H1 (cell line): ENCODE data around the gene CFAP97D1. TPM values are rescaled to one million over a fixed set of nuclear protein-coding genes. Genes with fewer than 3 reads are reported as not detected.

Experiments
- CBX8 ChIP-seq: fragments of 300-800, 300-1000 bp; sonication (generic); IDR thresholded peaks from 2 replicates; pipeline ENCODE4 v1.7.1; 2016; ENCODE audit warnings: low read depth, low read length, borderline replicate concordance
- CHD2 ChIP-seq: IDR thresholded peaks from 2 replicates; pipeline ENCODE4 v1.6.1; 2012; ENCODE audit warnings: low read length, improper control_type of control experiment
- EGR1 ChIP-seq: IDR thresholded peaks from 2 replicates; pipeline ENCODE4 v1.6.1; 2011; ENCODE audit warnings: low read depth, low read length, borderline replicate concordance
- EZH2 ChIP-seq: fragments of 200-600 bp; sonication (generic); IDR thresholded peaks from 2 replicates; pipeline ENCODE4 v1.7.1; 2012; ENCODE audit warnings: low read depth, mild to moderate bottlenecking, moderate library complexity, low read length, inconsistent platforms; ENCODE audit not compliant: severe bottlenecking
- JUN ChIP-seq: IDR thresholded peaks from 2 replicates; pipeline ENCODE4 v1.6.1; 2011; ENCODE audit warnings: low read depth, mild to moderate bottlenecking, improper control_type of control experiment, low read length
- MAFK ChIP-seq: IDR thresholded peaks from 2 replicates; pipeline ENCODE4 v1.6.1; 2012; ENCODE audit warnings: low read depth, mild to moderate bottlenecking, improper control_type of control experiment, low read length
- RXRA ChIP-seq: IDR thresholded peaks from 2 replicates; pipeline ENCODE4 v1.6.1; 2011; ENCODE audit warnings: low read depth, mild to moderate bottlenecking, low read length, moderate library complexity; ENCODE audit not compliant: insufficient read depth
- SUZ12 ChIP-seq: fragments of 200-600 bp; sonication (generic); IDR thresholded peaks from 2 replicates; pipeline ENCODE4 v1.6.1; 2012; ENCODE audit warnings: mild to moderate bottlenecking, inconsistent platforms, low read length, moderate library complexity, mixed read lengths
- TCF12 ChIP-seq: IDR thresholded peaks from 2 replicates; pipeline ENCODE4 v1.6.1; 2011; ENCODE audit warnings: low read depth, mild to moderate bottlenecking, low read length
- polyA plus RNA-seq, 7 experiments: library from polyadenylated mRNA; depleted of rRNA in 3 of 7; stranded (reverse) in 5 of 7; unstranded in 2 of 7; fragments of >200 nt in 5 of 7; fragments of 200-250 nt in 2 of 7; gene quantifications; 1 replicate in 5 of 7; 2 replicates in 1 of 7; 4 replicates in 1 of 7; pipeline versions ENCODE4 v1.2.1 to v1.2.3, GENCODE V29; 2011 to 2013; ENCODE audit warnings: missing spikeins in 2 of 7, mixed read lengths in 2 of 7
- total RNA-seq: library from RNA; stranded (reverse); fragmentation: NEBNext Ultra II Directional; extraction: Animal tissue kit (Norgen Biotek cat#: 25700); gene quantifications from 2 replicates; pipeline ENCODE4 v1.2.1, GENCODE V29; 2021

The CFAP97D1 gene
- total and polyA plus RNA-seq, 2 of the 8 experiments (the other 6 are each of a cell fraction or from before 2014, with no cell fraction given): 0.02 to 0.07 TPM

GRCh38 chr17:43780135-43780534 is at the start of gene CFAP97D1 (continued):
- TF ChIP-seq TCF12: no peak
- no peak for TF ChIP-seq EGR1
- TF ChIP-seq EZH2: no peak
- no peak for TF ChIP-seq RXRA
- TF ChIP-seq JUN: no peak
- TF ChIP-seq CHD2: no peak
- TF ChIP-seq MAFK: no peak
- TF ChIP-seq SUZ12: no peak
- no peak for TF ChIP-seq CBX8
- TF ChIP-seq, all 59 proteins: peak for 0
